Kidney epithelial cell (primary cell): ENCODE data around the gene KCNN1. TPM values are rescaled to one million over a fixed set of nuclear protein-coding genes. Genes with fewer than 3 reads are reported as not detected.

Source experiments
- DNase-seq: peaks from one replicate; pipeline ENCODE4 v3.0.0-alpha.2; 2010; ENCODE audit warnings: low read depth
- H3K27me3 ChIP-seq: 2 replicates; pipeline ENCODE4 v1.6.0; 2011; ENCODE audit warnings: low read length; ENCODE audit not compliant: control insufficient read depth, insufficient read depth
- H3K36me3 ChIP-seq: 2 replicates; pipeline ENCODE4 v1.5.1; 2011; ENCODE audit warnings: low read length; ENCODE audit not compliant: control insufficient read depth, insufficient read depth
- H3K4me3 ChIP-seq: 2 replicates; pipeline ENCODE4 v1.5.1; 2011; ENCODE audit warnings: low read depth, mild to moderate bottlenecking, control low read depth, low read length
- CTCF ChIP-seq: IDR thresholded peaks from 2 replicates; pipeline ENCODE4 v1.5.1; 2011; ENCODE audit warnings: mild to moderate bottlenecking, moderate library complexity, low read length, control low read depth, inconsistent platforms; ENCODE audit not compliant: insufficient read depth, poor library complexity, severe bottlenecking
- total RNA-seq: library from RNA; depleted of rRNA; stranded (reverse); fragments of >200 nt; gene quantifications from 2 replicates; pipeline ENCODE4 v1.2.3, GENCODE V29; 2015

KCNN1 gene
- total RNA-seq, 1 donor from 2014 or later: 2.3 TPM

GRCh38 chr19:17954401-17954800 is 12.5 kb upstream of the KCNN1 start:
- TF ChIP-seq CTCF: no peak
- Histone ChIP-seq H3K27me3 (peaks cover 63% of the 10 kb centered on the region), H3K36me3 (no peaks in the 10 kb centered on the region), H3K4me3 (no peak overlapping the region)
- DNase-seq: no peak

GRCh38 chr19:17957149-17957849 is 9.6 kb upstream of the KCNN1 start:
- H3K27me3 ChIP-seq: peaks cover 38% of the 10 kb centered on the region
- TF ChIP-seq CTCF: no peak

GRCh38 chr19:17957885-17958284 is 9.0 kb upstream of the KCNN1 start:
- H3K27me3 ChIP-seq: peaks cover 32% of the 10 kb centered on the region
- no peak for TF ChIP-seq CTCF
- DNase-seq: no peak
- no peaks in the 10 kb centered on the region for H3K36me3 ChIP-seq
- no peak overlapping the region for H3K4me3 ChIP-seq

More at GRCh38 chr19:17957149-17957849, 9.6 kb upstream of the KCNN1 start:
- Histone ChIP-seq H3K4me3 (no peak overlapping the region), H3K36me3 (no peaks in the 10 kb centered on the region)
- DNase-seq: no peak

- Histone ChIP-seq H3K27me3 (peaks cover 44% of the 10 kb centered on the region), H3K36me3 (no peaks in the 10 kb centered on the region), H3K4me3 (no peak overlapping the region)
- TF ChIP-seq CTCF: no peak
- no peak for DNase-seq
Observed at GRCh38 chr19:17963936-17964691, 2.8 kb upstream of the KCNN1 start.

GRCh38 chr19:17965370-17966128 is 1.4 kb upstream of the KCNN1 start:
- Histone ChIP-seq H3K4me3 (no peak overlapping the region), H3K27me3 (peaks cover 44% of the 10 kb centered on the region), H3K36me3 (no peaks in the 10 kb centered on the region)
- no peak for DNase-seq
- no peak for TF ChIP-seq CTCF
